ENCODE data around the gene BMPR1B. TPM values are rescaled to one million over a fixed set of nuclear protein-coding genes. Genes with fewer than 3 reads are reported as not detected.

BMPR1B gene
- total and polyA plus RNA-seq, 2 of the 8 experiments (the other 6 are each of a cell fraction or from before 2014, with no cell fraction given), result 0.14 to 1.1 TPM

DNA sequence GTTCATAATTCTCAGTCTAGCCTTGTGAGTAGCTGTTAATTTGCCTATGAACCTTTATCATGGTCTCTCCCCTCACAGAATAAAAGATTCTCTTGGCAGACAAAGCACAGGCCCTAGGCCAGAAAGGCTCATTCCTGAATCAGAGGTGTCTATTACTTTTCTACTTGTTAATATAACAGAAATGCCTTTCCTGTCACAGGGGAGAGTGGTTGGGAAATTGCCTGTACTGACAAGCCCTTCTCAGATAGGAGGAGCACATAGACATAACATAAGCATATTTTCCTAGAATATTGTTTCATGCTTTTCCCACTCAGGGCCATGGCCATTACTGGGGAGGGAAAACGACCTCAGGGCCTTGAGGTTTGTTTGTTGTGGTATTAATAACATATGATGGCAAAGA is 308.3 kb downstream of the BMPR1B start:
- CTCF ChIA-PET (ENCODE audit: partially characterized antibody), result no interaction called here
- POLR2A ChIA-PET (ENCODE audit: partially characterized antibody), result no interaction called here
- Histone ChIP-seq H2BK20ac (ENCODE audit: low read length) (no peak overlapping the region), H3K23me2 (ENCODE audit: low read depth, low read length) (no peaks in the 10 kb centered on the region), H2BK120ac (replicated peaks; ENCODE audit: low read depth, low read length) (no peak overlapping the region), H2BK5ac (ENCODE audit: low read depth, low read length) (no peak overlapping the region), H3K9me3 (ENCODE audit: insufficient read depth in 2 of 2, low read depth in 1 of 2, low read length in 1 of 2) (peaks cover 0 to 2% of the 10 kb centered on the region in 2 experiments; a peak in 1 of 4 replicates), H3K14ac (ENCODE audit: insufficient read length) (no peak overlapping the region), H3K4me3 (ENCODE audit: extremely low read depth in 1 of 4, insufficient read depth in 2 of 4, low read depth in 3 of 4, low read length in 4 of 4) (no peak overlapping the region), H3K79me2 (ENCODE audit: control insufficient read depth in 1 of 2, insufficient read depth in 2 of 2, low read length in 2 of 2) (no peaks in the 10 kb centered on the region), H4K8ac (ENCODE audit: extremely low read depth, insufficient read depth, low read length) (no peak overlapping the region), H2BK12ac (ENCODE audit: low read depth, low read length) (no peak overlapping the region), H4K91ac (replicated peaks; ENCODE audit: insufficient read length, low read length) (no peak overlapping the region), H2AFZ (ENCODE audit: low read length) (no peak overlapping the region), H4K5ac (ENCODE audit: insufficient read length, low read depth, low read length) (no peak overlapping the region), H3K4me1 (replicated peaks in 1 of 4; ENCODE audit: control insufficient read depth in 3 of 4, insufficient read depth in 4 of 4, low read length in 3 of 4) (no peaks in the 10 kb centered on the region), H3K23ac (ENCODE audit: insufficient read length) (no peak overlapping the region), H3K18ac (ENCODE audit: extremely low read depth, low read length) (no peak overlapping the region), H3K9ac (replicated peaks in 1 of 4; ENCODE audit: extremely low read depth in 1 of 4, low read depth in 3 of 4, low read length in 3 of 4) (no peak overlapping the region), H3K4ac (replicated peaks; ENCODE audit: insufficient read length, low read depth, low read length) (no peak overlapping the region), H3K36me3 (ENCODE audit: control insufficient read depth in 2 of 4, insufficient read depth in 4 of 4, low read length in 3 of 4) (no peaks in the 10 kb centered on the region), H2BK15ac (ENCODE audit: low read length) (no peak overlapping the region), H4K20me1 (replicated peaks in 1 of 2; ENCODE audit: control insufficient read depth in 1 of 2, insufficient read depth in 2 of 2, low read length in 2 of 2) (no peaks in the 10 kb centered on the region), H3K4me2 (ENCODE audit: insufficient read depth in 1 of 2, low read depth in 2 of 2, low read length in 2 of 2) (no peak overlapping the region), H3K79me1 (ENCODE audit: low read depth, low read length) (no peaks in the 10 kb centered on the region), H3K56ac (replicated peaks; ENCODE audit: insufficient read length, low read depth, low read length) (no peak overlapping the region), H3K27ac (ENCODE audit: low read depth, low read length) (no peak overlapping the region), H3K27me3 (replicated peaks in 1 of 4; ENCODE audit: control insufficient read depth in 3 of 4, extremely low read depth in 1 of 4, insufficient read depth in 3 of 4, low read length in 3 of 4) (no peaks in the 10 kb centered on the region), H2AK5ac (ENCODE audit: low read depth, low read length) (no peak overlapping the region)
- no peak for DNase-seq (ENCODE audit: low read depth in 1 of 2, low spot score in 2 of 2)
- no peak for FAIRE-seq
- 74% methylated on average over 1 of the region's 1 CpG; no CpG with 5 or more reads in 1 of the 2 experiments for WGBS, 2 experiments (ENCODE audit: extremely low coverage in 1 of 2, insufficient coverage in 1 of 2, insufficient read length in 1 of 2, insufficient replicate concordance in 2 of 2, low coverage in 1 of 2, low lambda C conversion rate in 2 of 2, missing lambda C conversion rate in 1 of 2)
- TF ChIP-seq RFX5 (IDR thresholded peaks at IDR 0.05; ENCODE audit: borderline replicate concordance, low read depth, low read length) (no peak), SP1 (IDR thresholded peaks at IDR 0.05; ENCODE audit: low read depth, low read length) (no peak), SIRT6 (IDR thresholded peaks at IDR 0.05; ENCODE audit: low read length) (no peak), KDM5A (IDR thresholded peaks at IDR 0.05; ENCODE audit: low read length) (no peak), BCL11A (IDR thresholded peaks at IDR 0.05; ENCODE audit: low read depth in 2 of 2, low read length in 2 of 2) (no peak), HDAC2 (IDR thresholded peaks at IDR 0.05; ENCODE audit: borderline replicate concordance in 1 of 2, low read depth in 2 of 2, low read length in 2 of 2) (no peak), MAFK (IDR thresholded peaks at IDR 0.05; ENCODE audit: low read depth, low read length) (no peak), SAP30 (IDR thresholded peaks at IDR 0.05; ENCODE audit: insufficient read depth, insufficient replicate concordance, low read length) (no peak)

Measured in H1 (cell line).